Lower leg skin (tissue), 4 donors: ENCODE results near the gene HMCN2. TPM values are rescaled to one million over a fixed set of nuclear protein-coding genes. Genes with fewer than 3 reads are reported as not detected.

ENCODE experiments used
- DNase-seq, 2 donors: peaks; one replicate each; pipeline ENCODE4 v3.0.0-alpha.2; 2019; ENCODE audit warnings: low spot score in 2 of 2
- H3K4me3 ChIP-seq: fragments of 200-600 bp; sonication (generic); 2 replicates; pipeline ENCODE4 v1.5.1; 2017; ENCODE audit warnings: mild to moderate bottlenecking, low read depth; ENCODE audit not compliant: poor library complexity, severe bottlenecking
- CTCF ChIP-seq, 3 donors: fragments of 450-650 bp; IDR thresholded peaks; one replicate each; pipeline ENCODE4 v1.5.1; 2016; ENCODE audit warnings: antibody characterized with exemption in 3 of 3, mild to moderate bottlenecking in 3 of 3, moderate library complexity in 2 of 3
- POLR2A ChIP-seq, 2 donors: fragments of 450-650 bp; IDR thresholded peaks; one replicate each; pipeline ENCODE4 v1.6.1; 2016 to 2017; ENCODE audit warnings: antibody characterized with exemption in 2 of 2, mild to moderate bottlenecking in 1 of 2, moderate library complexity in 1 of 2
- WGBS, 2 donors: methylation state at CpG; one replicate each; pipeline ENCODE4 v1.1.5; 2018; 5-methylcytosine and 5-hydroxymethylcytosine counted together
- intact Hi-C: fragments of 100-400 bp; cut with DNase I; formaldehyde crosslinking; loops from one replicate; pipeline ENCODE4 v1.15.0; 2023; ENCODE audit warnings: low total_unique reads
- total RNA-seq, 4 donors: library from RNA; depleted of rRNA; stranded (reverse); fragments of >200 nt; gene quantifications; one replicate each; pipeline ENCODE4 v1.1.0, GENCODE V29; 2016

Gene HMCN2
- total RNA-seq, 4 donors from 2014 or later, result 1.9 to 4.3 (median 3.0) TPM

DNA sequence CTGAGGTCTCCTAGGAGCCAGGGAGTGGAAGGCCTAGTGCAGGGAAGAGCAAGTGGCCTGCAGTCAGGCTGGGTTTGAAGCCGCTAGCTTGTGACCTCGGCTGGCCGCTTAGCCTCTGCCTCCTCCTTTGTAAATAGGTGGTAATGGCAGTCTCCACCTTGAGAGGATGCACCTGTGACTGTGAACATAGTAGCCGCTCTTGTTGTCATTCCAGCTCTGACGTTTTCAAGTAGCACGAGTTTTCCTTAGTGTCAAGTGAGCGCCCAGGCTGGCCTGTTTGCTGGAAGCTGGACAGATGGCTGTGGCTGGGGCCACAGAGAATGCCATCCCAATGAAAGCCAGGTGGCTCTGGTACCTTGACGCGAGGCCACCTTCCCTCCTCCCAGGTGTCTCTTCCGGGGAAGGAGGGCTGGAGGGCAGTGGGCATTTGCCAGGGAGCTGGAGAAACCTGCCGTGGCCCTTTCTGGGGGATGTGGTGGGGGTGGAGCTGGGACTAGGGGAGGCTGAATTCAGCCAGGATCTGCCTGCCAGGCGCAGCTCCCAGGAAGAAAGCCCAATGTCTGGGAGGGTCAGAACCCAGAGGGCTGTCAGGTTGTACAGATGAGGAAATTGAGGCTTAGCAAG is 181.7 kb downstream of the HMCN2 start:
- DNase-seq, result no peak
- no peak for TF ChIP-seq POLR2A (IDR thresholded peaks at IDR 0.05)
- TF ChIP-seq CTCF (IDR thresholded peaks at IDR 0.05), result no peak
- WGBS, 2 donors, result 61 to 70% methylated on average over 11 to 12 of the region's 12 CpGs
- intact Hi-C loops, result no loop called here
- H3K4me3 ChIP-seq, result no peak overlapping the region

DNA sequence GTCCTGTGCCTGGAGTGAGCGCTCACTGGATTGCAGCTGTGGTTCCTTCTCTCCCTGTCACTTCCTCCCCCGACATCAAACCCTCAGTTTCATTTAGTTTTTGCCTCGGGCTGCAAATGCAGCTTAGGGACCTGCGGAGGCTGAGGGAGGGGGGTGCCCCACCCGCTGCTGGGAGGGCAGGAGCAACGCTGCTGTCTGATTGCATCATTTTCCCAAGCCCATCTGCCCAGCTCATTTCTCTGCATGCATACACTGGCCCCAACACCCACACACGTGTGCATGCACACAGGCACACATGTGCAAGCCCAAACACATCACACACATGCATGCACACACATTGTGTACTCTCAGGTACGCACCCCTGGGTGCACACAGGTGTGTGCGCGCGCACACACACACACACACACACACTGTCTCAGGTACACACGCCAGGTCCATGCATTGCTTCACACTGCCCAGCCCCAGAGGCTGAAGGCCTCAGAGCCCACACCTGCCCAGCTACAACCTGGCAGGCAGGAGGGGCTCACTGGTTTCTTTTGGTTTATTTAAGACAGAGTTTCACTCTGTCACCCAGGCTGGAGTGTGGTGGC is 182.6 kb downstream of the HMCN2 start:
- intact Hi-C loops, result no loop called here
- TF ChIP-seq CTCF (IDR thresholded peaks at IDR 0.05) (no peak), POLR2A (IDR thresholded peaks at IDR 0.05) (no peak)
- WGBS, 2 donors, result 38 to 44% methylated on average over 12 of the region's 12 CpGs
- no peak for DNase-seq
- H3K4me3 ChIP-seq, result no peak overlapping the region

DNA sequence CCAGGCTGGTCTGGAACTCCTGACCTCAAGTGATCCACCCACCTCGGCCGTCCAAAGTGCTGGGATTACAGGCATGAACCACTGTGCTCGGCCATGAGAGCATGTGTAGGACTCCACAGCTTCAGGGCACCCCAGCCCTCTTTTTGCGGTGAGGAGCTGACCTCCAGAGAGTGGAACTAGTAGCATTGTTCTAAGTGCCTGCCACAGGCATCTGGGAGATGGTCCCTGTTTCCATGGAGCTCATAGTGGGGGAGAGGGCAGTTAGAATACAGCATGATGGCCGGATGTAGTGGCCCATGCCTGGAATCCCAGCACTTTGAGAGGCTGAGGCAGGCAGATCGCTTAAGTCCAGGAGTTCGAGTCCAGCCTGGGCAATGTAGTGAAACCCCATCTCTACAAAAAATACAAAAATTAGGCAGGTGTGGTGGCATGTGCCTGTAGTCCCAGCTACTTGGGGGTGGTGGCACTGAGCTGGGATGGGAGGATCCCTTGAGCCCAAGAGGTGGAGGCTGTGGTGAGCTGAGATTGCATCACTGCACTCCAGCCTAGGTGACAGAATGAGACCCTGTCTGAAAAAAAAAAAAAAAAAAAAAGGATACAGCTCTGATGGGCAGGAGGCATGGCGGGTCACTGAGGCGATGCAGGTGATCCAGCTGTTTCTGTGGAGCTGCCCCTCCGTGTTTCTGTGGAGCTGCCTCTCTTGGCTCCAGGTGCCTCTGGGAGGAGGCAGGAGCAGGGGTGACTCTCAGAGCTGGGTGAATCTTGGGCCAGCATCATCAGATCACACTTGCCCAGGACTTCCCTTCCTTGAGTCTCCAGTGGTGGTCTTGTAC is 183.4 kb downstream of the HMCN2 start:
- 86 to 89% methylated on average over 10 of the region's 10 CpGs for WGBS, 2 donors
- no peak overlapping the region for H3K4me3 ChIP-seq
- TF ChIP-seq POLR2A (IDR thresholded peaks at IDR 0.05) (no peak), CTCF (IDR thresholded peaks at IDR 0.05) (no peak)

DNA sequence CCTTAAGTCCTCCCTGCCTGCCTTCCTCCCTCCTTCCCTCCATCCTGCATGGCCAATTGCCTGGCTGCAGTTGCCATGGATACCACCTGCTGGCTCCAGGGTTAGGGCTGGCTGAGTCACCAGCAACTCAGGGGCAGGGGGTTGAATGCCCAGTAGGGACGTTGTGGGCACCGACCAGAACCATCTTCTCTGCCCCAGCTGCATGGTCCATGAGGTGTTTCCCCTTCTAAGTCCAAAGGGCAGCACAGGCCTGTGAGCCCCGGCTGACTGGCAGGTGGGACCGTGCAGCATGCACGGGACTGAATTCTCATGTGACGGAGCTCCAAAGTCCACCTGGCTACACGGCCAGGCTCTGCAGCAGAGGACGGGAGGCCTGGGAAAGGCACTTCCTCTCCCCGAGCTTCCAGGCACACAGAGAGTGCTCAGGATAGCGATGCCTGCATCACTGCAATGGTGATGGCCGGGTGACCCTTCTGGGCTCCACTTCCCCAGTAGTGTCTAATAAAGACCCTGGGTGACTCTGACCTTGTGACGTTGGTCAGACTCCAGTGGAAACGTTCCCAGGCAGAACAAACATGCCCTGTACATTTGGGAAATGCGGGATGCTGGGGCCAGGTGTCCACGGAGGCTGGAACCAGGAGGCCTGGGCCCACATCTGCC is 184.9 kb downstream of the HMCN2 start:
- H3K4me3 ChIP-seq, result no peak overlapping the region
- DNase-seq, result no peak
- intact Hi-C loops, result no loop called here
- TF ChIP-seq POLR2A (IDR thresholded peaks at IDR 0.05) (no peak), CTCF (IDR thresholded peaks at IDR 0.05) (no peak)
- WGBS, 2 donors, result 62 to 76% methylated on average over 11 to 14 of the region's 15 CpGs

More for the DNA sequence above, 183.4 kb downstream of the HMCN2 start:
- intact Hi-C loops, result no loop called here
- no peak for DNase-seq

DNA sequence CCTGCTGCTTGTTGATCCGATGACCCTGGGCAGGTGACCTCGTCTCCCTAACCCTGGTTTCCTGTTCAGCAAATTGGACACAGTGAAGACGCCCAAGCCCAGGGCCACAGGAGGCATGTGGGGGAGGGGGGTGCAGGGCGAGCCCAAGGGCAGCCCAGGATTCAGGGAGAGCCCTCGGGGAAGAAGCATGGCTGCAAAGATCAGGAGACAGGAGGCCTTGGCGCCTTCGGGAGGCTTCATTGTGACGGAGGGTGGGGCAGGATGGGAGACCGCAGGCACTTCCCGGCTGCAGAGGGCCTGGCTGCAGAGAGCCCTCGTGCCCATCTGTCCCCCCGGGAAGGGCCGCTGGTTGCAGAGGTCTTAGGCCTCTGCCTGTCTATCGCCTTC is 185.4 kb downstream of the HMCN2 start:
- TF ChIP-seq CTCF (IDR thresholded peaks at IDR 0.05) (no peak), POLR2A (IDR thresholded peaks at IDR 0.05) (no peak)
- DNase-seq, result no peak
- WGBS, 2 donors, result 41 to 47% methylated on average over 13 to 14 of the region's 14 CpGs
- intact Hi-C loops, result no loop called here
- no peak overlapping the region for H3K4me3 ChIP-seq
